Measurements from ENCODE around the gene FARP1.

FARP1 gene

DNA sequence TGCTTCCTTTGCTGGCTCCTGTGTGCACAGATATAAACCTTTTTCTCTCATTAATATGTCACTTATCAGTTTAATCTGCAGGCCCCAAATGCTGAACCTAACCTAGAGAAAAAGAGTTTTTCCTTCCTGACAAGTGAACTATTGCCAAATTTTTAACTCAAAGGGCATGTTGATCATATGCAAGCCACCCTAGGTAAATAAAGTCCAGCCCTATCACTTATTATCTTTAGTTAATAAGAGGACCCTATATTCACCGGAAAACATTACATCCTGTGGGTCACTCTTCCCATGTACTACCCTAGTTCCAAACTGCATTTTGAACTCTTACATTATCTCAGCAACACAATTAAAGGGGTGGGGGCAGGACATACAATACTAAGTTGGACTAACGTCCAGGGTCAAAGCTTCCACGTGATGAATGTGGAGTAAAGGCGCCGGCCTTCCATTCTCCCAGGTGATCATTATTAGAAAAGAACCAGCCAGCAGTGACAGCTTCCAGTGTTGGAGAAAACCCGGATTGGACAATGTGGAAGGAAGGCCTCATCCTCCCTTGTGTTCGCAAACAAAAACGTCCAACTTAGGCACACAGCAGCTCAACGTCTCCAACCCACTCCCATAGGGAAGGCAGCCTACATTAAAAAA, 347.4 kb downstream of the FARP1 start:
- DNase-seq, result no peak

DNA sequence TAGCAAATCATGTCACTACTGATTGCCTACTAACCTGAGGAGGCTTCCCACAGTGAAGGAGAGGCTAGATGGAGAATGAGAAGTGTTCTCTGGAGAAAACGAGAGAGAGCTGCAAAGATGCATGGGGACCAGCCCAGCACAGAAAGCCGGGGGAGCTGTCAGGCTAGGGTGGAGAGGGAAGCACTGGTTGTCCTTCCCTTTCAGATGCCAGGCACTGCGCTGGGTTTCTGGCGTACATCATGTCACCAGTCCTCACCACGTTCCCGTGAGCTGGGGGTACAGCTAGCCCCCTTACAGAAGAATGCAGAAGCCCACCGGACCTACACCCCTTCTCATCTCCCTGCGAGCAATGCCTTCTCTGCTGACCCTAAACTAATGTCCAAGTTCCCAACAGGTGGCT, 348.0 kb downstream of the FARP1 start:
- peak; percentile 35 for DNase-seq

DNA sequence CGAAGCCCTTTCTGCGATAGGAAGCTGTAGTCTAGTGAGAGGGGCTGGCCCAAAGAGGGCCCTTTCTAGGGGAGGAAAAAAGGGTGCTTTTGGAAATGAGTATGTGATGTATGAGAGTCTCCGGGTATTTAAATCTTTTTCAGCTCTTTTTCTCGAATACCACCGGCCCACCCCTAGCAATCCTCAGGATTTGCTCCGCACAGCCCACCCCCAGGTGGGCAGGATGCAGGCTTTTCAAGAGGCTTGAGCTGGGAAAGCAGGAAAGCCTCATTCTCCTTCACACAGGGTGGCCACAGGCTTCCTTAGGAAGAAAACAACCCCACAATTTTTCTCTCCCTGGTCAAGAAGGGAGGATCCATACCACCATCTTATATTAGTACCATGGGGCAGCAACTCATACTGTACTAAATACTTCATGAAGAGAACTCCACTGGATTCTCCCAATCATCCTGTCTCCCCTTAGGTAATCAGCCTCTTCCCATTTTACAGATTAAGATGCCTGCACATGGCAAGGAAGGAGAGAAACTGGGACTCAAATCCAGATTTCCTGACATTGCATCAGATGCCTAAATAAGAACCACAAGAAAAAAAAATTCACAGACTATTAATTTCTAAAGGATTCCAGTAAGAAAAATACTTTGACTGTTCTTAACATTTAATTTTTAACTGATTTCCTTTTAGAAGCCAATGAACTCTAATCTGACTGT, 349.6 kb downstream of the FARP1 start:
- no peak for DNase-seq

DNA sequence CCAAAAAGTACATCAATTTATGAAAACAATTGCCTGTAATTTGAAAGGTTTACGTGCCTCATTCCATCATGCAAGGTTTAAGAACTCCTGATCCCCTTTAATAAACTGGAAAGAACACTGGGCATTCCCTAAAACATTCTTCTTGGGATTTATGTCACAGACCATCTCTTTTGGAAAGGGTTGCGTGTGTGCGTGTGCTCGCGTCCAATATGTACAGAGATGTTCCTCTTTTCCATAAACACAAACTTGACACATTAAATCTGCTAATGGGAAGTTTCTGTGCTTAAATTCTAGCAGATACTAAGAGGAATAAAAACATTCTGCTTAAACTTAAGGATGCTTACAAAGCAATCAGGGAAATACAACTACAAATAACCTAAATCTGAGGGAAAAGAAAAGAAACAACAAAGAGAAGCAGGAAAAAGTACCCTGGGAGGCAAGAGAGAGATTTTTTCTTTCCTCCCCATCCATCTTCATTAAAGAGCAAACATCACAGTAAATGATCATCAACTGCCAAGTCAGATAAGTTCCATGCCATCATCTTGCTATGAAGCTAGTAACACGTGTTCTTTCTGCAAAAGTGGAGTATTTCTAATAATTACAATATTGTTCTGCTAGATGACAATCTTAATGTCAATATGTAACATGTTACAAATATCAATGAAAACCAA, 350.3 kb downstream of the FARP1 start:
- no peak for DNase-seq

DNA sequence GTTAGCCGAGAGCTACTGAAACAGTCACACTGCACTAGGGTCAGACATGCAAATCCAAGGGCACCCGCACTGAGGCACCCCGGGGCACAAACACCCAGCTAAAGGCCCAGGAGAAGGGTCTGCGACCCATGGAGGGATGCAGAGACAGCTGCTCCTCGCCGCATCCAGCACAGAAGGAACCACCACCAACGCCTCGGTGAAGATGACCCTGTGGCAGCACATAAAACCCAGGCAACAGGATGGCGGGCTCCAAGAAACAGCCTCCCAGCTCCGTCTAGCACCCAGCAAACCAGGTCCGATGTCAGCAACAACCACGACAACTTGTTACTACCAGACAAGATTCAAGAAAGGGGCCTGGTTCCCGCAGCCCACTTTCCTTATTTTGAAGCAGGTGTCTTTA, 351.9 kb downstream of the FARP1 start:
- no peak for DNase-seq

DNA sequence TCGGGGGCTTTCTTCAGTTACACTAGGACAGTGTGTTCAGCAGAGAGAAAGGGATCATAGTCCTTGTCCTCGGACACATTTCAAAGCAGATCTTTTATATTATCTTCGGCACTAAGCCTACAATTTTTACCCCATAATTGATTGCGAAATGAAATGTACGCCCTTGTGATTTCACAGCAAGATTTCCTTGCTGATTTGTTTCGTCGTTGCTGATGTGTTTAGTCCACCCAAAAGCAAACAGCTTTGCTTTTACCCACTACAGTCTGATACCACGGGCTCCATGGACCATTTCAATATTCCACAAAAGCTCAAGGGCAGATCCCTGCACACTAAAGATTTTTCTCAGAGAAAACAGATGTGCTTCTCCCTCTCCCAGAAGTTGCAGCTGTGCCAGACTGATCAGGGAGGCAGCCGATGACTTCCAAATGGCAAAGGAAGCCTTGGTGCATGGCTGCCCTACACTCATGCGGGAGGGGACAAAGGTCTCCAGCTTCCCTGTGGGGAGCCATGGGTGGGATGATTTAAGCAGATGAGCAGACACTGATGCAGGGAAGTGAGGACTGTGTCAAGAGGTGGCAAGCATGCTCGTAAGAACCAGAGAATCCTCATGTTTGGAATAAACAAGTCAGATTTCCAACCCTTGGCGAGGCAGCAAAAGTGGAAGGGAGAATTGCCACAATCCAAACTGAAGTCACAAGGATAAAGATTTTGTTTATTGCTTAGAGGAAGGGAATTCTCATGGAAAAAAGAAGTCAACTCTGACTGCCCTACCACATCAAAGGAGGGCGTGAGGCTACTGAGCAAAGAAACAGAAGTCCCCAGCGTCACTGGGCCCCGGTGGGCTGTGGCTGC, 353.0 kb downstream of the FARP1 start:
- DNase-seq, result peak; percentile 70

DNA sequence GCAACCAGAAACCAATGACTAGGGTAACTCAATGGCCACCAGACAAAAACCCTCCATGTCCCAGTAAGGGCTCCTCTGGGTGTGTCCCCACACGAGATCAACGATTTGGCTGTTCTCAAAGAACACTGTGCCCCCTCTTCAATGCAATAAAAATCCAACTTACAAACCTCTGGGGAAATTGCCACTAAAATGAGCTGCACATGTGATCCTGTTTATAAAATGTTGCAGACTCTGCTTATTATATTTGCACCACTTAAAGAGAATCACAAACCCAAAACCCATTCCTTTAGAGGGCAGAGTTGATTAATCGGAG, 353.5 kb downstream of the FARP1 start:
- no peak for DNase-seq

DNA sequence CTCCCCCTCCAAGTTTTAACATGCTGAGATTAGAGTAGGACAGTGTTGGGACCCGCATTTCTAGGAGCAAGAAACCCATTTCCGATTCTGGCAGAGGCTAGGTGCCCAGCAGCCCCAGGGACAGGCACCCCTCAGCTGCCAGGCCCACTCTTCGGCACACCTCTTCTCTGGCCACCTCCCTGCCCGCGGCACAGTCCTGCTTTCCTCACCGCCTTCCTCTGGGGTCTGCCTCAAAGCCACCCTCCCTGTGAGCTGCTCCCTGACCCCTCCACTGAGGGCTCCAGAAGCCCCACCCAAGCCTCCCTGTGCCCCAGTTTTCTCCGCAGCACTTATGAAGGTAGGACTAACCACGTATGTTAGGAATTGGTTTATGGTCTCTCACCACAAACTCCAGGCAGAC, 354.1 kb downstream of the FARP1 start:
- no peak for DNase-seq

DNA sequence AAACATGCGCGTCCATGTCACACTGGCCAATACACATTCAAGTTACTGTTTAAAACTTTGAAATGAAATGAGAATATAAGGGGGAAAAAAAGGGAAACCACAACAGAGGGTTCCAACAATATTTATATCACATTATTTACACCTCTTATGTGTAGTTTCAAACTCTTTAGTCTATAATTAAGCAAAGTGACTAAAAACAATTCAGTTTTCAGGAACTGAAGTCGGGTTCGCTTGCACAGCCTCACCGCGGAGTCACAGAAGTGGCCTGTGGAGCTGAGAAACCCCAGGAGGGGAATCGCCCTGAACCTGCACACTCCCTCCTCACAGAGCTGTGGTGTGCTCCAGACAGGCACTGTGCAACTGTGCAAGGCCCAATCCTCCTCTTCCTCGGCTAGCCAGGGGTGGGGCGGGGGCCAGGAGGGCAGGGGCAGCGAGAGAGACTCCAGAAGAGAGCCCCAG, 358.1 kb downstream of the FARP1 start:
- DNase-seq, result no peak

DNA sequence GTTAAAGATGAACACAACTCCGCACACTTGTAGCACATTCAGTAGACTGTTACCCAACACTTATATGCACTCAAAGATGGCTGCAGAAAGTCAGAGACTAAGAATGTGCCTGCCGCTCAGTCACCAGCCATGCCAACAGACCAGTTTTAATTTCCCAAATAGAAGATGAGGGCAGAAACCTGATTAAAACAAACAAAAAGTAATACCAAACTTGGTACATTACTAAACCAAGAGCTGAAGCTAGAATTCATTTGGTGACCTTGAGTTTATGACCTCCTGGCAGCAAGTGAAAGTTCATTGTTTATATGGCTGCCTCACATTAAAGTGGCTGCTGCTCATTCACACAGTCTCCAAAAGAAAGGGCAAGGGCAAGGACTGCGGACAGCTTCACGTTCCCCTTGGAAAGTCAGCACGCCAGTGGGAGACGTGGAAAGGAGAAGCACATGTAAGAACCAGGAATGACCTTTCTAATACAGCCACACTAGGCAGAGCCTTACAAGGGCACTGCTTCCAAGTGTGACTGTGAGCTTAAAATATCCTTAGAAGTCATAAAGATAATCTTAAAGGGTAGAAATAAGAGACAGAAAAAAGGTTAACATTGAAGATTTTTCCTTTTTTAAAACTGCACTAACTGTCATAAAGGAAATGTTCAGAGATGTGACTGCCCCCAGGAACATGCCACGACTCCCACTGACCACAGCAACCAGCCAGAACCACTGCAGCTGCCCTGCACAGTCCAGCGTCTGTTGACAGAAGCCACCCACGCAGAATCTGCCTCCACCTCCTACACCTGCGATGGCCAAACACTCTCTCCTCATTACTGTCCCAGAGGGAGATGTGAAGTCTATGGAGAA, 360.5 kb downstream of the FARP1 start:
- DNase-seq, result peak; percentile 18

DNA sequence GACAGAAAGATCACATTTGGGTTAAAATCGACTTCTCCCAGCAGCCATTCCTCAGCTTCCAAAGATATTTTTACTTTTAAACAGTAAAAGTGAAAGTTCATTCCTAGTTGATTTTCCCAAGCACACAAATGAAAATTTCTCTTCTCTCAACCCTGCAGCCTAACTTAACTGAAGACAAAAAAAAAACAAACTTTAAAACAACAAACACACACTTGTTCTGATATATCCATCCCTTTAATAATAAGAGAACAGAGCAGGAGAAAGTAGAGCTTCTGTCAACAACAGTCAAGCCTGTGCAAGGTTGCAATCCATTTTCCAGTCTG, 361.1 kb downstream of the FARP1 start:
- DNase-seq, result no peak

DNA sequence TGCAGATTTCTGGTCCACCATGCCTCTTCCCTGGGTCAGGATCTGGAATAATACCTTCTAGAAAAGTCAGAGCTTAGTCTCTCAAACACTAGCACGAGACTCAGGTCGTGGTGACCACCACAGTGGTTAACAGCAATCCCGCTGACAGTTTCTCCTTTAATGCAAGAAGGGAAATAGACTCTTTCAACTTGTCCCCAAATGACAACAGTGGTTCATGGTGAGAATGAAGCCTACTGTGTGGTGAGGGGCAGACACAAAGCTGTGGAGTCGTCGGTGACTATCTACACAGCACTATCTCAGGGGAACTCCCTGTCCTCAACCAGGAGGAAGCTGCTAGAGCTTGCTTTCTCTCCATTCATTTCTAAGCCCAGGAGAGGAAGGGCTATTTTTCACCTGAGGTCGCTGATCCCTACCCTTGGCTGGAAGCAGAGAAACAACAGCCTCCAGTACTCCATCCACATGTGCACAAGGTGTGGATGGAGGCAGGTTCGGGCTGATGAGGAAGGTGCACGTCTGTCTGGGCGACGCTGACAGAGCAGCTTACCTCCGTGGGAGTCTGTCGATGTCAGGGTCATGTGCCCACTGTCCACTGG, 361.6 kb downstream of the FARP1 start:
- DNase-seq, result no peak

Data from right forelimb (tissue), 1 donor.